Astrocyte (in vitro differentiated cells and primary cell): ENCODE results near the gene EPDR1.

Source experiments
- EZH2 ChIP-seq: IDR thresholded peaks from 2 replicates; pipeline ENCODE4 v1.6.1; 2012; ENCODE audit warnings: mild to moderate bottlenecking, low read length, inconsistent platforms; ENCODE audit not compliant: insufficient read depth
- TF ChIP-seq, protein P1 (sequence below): IDR thresholded peaks from 2 replicates; pipeline ENCODE4 v1.5.1; 2011; ENCODE audit warnings: low read depth, mild to moderate bottlenecking, inconsistent platforms, low read length, moderate library complexity; ENCODE audit not compliant: insufficient read depth

DNA sequence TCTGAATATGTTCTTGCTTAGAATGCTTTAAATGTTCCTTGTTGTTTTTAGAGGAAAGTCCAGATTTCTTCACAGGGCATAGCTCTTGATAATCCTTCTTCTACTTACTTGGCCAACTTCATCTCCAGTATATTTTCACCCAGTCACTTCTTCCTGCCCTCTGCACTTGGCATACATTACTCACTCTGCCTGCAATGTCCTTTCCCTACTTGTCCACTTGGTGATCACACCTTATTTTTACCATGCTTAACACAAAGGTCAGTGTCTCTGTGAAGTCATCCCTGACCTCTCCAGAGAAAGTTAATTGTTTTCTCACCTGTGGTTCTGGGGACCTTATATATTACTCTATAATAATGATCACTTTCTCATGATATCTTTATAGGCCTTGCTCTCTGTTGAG is 27.1 kb upstream of the EPDR1 start:
- TF ChIP-seq, protein P1, sequence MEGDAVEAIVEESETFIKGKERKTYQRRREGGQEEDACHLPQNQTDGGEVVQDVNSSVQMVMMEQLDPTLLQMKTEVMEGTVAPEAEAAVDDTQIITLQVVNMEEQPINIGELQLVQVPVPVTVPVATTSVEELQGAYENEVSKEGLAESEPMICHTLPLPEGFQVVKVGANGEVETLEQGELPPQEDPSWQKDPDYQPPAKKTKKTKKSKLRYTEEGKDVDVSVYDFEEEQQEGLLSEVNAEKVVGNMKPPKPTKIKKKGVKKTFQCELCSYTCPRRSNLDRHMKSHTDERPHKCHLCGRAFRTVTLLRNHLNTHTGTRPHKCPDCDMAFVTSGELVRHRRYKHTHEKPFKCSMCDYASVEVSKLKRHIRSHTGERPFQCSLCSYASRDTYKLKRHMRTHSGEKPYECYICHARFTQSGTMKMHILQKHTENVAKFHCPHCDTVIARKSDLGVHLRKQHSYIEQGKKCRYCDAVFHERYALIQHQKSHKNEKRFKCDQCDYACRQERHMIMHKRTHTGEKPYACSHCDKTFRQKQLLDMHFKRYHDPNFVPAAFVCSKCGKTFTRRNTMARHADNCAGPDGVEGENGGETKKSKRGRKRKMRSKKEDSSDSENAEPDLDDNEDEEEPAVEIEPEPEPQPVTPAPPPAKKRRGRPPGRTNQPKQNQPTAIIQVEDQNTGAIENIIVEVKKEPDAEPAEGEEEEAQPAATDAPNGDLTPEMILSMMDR = no peak
- TF ChIP-seq EZH2 = no peak
